ENCODE data around the gene SMIM14.
"Not testable (repeated sequence)": the region's sequence is repeated elsewhere in the genome, so short reads cannot be mapped to it uniquely, and the experiment has no call there.

Gene SMIM14

DNA sequence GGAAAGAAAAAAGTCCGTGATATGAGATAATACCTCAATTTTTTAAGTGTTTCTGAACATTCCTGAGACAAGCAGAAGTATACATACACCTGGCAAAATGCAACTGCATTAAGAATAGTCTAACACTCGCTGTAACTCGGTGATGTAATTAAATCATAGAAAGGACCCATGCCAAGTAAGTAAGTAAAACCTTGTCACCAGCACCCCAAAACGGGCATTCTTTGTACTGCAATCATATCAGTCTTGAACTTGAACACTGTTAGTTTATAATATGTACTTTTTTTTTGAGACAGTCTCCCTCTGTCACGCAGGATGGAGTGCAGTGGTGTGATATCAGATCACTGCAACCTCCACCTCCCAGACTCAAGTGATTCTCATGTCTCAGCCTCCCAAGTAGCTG is 47.4 kb downstream of the SMIM14 start:
- DNase-seq: no peak

GRCh38 chr4:39587881-39588280 is 50.8 kb downstream of the SMIM14 start:
- DNase-seq: no peak

GRCh38 chr4:39574946-39575345 is 63.7 kb downstream of the SMIM14 start:
- DNase-seq: no peak

GRCh38 chr4:39571504-39571903 is 67.2 kb downstream of the SMIM14 start:
- DNase-seq: no peak

DNA sequence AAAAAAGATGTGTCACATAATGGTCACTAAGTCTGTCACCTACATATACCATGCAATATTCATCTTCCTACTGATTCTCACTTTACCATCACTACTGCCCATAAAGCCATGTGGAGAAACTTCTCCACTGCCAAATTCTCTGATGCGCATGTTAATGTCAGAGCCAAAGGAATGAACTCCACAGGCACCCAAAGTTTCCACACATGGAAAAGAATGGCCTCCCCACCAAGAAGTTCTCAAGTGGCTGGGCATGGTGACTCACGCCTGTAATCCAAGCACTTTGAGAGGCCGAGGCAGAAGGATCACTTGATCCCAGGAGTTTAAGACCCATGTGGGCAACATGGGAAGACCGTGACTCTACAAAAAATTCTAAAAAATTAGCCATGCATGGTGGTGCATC is 67.6 kb downstream of the SMIM14 start:
- DNase-seq: no peak

DNA sequence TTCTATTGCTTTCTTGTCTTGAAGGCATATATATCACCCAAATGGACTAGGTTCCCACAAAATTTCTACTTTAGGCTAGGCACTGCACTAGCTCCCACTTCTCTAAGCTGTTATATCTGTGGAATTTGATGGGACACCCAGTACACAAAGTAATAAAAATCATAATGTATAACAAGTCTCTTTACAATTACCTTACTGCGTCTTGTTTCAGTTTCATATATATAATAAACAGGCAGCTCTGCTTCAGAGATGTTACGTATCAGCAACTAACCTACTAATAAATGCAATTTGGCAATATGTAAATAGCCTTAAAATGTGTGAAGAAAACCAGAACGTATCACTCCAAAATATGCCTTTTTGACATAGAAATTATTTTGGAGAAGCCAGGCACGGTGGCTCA is 69.5 kb downstream of the SMIM14 start:
- no peak for DNase-seq

- DNase-seq: no peak
These were observed 69.9 kb downstream of the SMIM14 start for GRCh38 chr4:39568805-39569204.

DNA sequence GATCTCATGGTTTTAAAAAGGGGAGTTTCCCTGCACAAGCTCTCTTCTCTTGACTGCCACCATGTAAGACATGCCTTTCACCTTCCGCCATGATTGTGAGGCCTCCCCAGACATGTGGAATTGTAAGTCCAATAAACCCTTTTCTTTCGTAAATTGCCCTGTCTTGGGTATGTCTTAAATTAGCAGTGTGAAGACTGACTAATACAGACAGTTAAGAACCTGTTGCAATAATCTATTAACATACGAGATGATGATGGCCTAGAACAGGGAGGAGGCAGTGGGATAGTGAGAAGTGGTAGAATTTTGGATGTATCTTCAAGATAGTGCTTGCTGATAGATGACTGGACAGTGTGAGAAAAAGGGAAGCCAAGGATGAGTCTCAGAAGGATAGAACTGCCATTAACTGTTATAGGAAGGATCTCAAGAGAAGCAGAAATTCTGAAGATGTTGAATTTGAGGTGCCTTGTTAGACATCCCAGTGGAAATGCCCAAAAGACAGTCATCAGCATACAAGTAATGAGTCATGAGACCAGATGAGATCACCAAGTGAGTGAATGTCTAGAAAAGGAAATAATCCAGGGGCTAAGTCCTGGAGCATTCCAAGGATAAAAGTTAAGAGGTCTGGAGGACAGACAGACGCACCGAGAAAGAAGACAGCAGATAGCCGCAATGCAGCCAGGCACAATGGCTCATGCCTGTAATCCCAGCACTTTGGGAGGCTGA is 72.6 kb downstream of the SMIM14 start:
- DNase-seq: no peak

- DNase-seq: no peak
These were observed 75.3 kb downstream of the SMIM14 start for GRCh38 chr4:39563346-39563847.

- DNase-seq: no peak
These were observed 75.9 kb downstream of the SMIM14 start for GRCh38 chr4:39562792-39563191.

GRCh38 chr4:39559626-39560025 is 79.0 kb downstream of the SMIM14 start:
- no peak for DNase-seq

DNA sequence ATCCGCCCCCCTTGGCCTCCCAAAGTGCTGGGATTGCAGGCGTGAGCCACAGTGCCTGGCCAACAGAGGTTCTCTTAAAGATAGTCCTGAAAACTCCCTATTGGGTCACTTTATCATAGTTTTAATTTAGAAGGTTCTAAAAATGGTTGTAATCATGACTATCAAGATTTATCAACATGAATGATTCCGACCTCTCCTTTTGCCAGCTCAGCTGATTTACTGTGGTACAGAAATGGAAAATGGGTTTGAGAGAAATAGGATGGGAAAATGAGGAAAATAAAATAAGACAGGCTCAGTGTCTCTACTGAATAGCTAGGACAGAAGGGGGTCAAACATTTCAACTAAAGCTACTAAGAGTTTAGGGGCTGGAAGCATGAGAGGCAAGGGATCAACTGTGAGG is 83.2 kb downstream of the SMIM14 start:
- DNase-seq: no peak

- DNase-seq: no peak
These were observed 90.1 kb downstream of the SMIM14 start for GRCh38 chr4:39548425-39549067.

DNA sequence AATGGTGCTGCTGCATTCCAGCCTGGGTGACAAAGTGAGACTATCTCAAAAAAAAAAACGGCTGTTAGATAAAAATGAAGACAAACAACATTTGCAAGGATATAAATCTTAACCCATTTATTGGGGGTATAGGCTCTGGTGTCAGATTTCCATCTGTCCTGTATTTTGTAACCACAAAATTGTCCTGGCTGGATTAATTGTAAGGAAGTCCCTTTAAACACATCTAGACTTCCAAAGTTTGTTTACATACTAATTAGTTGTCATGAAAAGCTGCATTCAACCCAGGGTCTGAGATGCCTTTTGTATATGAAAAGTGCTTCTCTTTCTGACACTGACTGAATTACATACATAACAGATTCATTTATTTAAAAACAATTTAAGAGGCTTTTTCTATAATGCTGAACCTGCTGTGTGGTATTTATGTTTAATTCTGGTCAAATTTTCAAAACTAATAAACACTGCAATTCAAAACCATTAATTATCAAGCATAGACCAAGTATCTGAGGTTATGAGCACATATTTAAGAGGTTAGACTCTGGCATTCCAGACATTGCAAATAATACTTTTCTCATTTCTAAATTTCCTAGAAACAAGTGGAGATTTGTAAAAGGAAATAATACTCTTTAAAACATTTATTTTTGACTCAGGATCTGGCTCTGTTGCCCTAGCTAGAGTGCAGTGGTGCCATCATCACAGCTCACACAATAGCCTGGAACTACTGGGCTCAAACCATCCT is 93.9 kb downstream of the SMIM14 start:
- no peak for DNase-seq

- DNase-seq: not testable (repeated sequence)
These were observed 94.6 kb downstream of the SMIM14 start for GRCh38 chr4:39544080-39544479.

DNA sequence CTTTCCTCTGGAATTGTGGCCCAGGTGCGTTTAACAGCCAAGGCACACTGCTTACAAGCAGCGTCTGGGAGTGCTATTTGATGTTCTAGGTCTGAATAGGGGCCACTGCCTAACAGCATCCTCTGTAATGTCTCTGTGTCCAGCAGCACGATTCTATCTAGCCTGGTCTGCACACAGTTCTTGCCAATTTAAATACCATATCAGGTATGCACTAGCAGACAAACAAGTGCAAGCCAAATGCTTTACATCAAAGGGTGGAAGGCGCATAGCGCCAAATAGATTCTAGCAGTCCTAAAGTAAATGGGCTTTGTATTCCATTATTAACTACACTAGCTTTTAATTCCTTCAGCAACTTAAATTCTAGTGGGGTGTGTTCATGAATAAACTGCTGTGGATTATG is 95.6 kb downstream of the SMIM14 start:
- DNase-seq: no peak

DNA sequence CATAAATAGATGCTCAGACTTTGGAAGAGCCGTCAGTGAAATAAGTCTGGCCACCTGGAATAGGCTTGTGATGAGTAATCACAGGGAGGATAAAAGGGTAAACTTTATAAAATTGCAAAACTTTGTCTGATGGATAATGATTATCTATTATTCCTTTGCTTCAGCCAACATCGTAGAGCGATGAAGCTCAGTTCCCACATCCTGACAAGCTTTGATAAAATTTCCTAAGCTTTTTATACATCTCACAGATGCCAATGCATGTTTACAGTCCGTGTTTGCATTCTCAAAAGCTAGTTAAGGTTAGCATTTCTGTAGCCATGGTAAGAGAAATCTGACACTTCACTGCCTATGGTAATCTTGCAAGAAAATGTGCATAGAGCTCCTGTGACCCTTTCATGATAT is 96.1 kb downstream of the SMIM14 start:
- no peak for DNase-seq

DNA sequence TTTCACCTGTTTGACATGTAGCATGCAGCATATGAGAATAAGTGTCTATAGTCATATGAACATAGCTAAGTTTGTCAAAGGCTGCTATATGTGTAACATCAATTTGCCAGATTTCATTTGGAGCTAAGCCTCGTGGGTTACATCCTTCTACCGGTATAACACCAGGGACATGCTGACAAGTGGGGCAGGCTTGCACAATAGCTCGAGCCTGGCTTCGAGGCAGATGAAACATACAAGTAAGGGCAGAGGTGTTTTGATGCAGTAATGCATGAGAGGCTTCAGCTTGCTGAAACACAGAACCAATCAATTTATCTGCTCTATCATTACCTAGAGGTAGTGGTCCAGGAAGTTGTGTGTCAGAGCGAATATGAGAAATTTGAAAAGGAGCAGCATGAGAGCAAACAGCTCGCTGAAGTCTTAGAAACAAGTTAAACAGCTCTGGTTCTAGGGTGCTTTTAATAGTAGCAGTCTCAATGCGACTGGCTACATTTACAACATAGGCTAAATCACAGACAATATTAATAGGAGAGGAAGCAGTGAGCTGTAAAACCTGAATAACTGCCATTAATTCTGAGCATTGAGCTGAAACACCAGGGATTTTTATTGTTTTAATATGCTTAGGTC is 96.6 kb downstream of the SMIM14 start:
- no peak for DNase-seq

GRCh38 chr4:39539089-39539611 is 99.5 kb downstream of the SMIM14 start:
- DNase-seq: no peak

DNA sequence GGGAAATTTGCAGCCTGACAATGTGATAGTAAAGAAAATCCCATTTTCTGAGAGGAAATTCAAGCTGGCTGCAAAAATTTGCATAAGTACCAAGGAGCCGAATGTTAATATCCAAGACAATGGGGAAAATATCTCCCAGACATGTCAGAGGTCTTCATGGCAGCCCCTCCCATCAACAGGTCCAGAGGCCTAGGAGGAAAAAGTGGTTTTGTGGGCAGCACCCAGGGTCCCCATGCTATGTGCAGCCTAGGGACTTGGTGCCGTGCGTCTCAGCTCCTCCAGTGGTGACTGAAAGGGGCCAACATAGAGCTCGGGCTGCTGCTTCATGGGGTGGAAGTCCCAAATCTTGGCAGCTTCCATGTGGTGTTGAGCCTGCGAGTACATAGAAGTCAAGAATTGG is 105.1 kb downstream of the SMIM14 start:
- no peak for DNase-seq

- not testable (repeated sequence) for DNase-seq
These were observed 106.4 kb downstream of the SMIM14 start for GRCh38 chr4:39532237-39532636.

- no peak for DNase-seq
These were observed 108.0 kb downstream of the SMIM14 start for GRCh38 chr4:39530682-39531081.

GRCh38 chr4:39529534-39529933 is 109.1 kb downstream of the SMIM14 start:
- no peak for DNase-seq
